Caco-2 (cell line): ENCODE results near the gene SGPP2. TPM values are rescaled to one million over a fixed set of nuclear protein-coding genes. Genes with fewer than 3 reads are reported as not detected.
A peak's percentile ranks its signal among the peaks of the same experiment; 100 is the strongest.

Experiments used
- BruUV-seq: library from RNA; stranded (reverse); fragments of 400-500 nt; replicated peaks from 2 replicates; lab custom pipeline; 2021; lab: Mats Ljungman, UMichigan
- CTCF ChIA-PET: fragments of 300-600 bp; sonication (Branson Sonifier 250); formaldehyde crosslinking; loops from one replicate; lab custom pipeline; 2022; ENCODE audit warnings: antibody characterized with exemption; lab: Charles Lee
- POLR2A ChIA-PET: fragments of 300-600 bp; sonication (Branson Sonifier 250); formaldehyde crosslinking; loops from one replicate; lab custom pipeline; 2022; ENCODE audit warnings: antibody characterized with exemption; lab: Charles Lee
- DNase-seq, 2 experiments: peaks; one replicate each; pipeline versions ENCODE4 v3.0.0 to v3.0.0-alpha.2; 2020 to 2022
- H3K27me3 ChIP-seq: replicated peaks from 2 replicates; pipeline ENCODE4 v1.6.0; 2011; ENCODE audit warnings: low read length; ENCODE audit not compliant: control insufficient read depth, insufficient read depth
- H3K36me3 ChIP-seq: 2 replicates; pipeline ENCODE4 v1.5.1; 2011; ENCODE audit warnings: low read length; ENCODE audit not compliant: control insufficient read depth, insufficient read depth
- H3K4me1 ChIP-seq: fragments of 250-450 bp; sonication (Bioruptor Pico); 2 replicates; pipeline ENCODE4 v1.5.1; 2020; ENCODE audit warnings: mild to moderate bottlenecking
- H3K4me3 ChIP-seq: 2 replicates; pipeline ENCODE4 v1.5.1; 2011; ENCODE audit warnings: low read depth, mild to moderate bottlenecking, control low read depth, low read length
- H3K9me3 ChIP-seq: fragments of 250-450 bp; sonication (Bioruptor Pico); 2 replicates; pipeline ENCODE4 v1.5.1; 2020; ENCODE audit warnings: mild to moderate bottlenecking, moderate library complexity
- H3K27ac Mint-ChIP-seq: one replicate; pipeline ENCODE4 v1.8.0; 2022; ENCODE audit warnings: mixed read lengths; ENCODE audit not compliant: unreplicated experiment
- H3K27me3 Mint-ChIP-seq: one replicate; pipeline ENCODE4 v1.8.0; 2022; ENCODE audit warnings: mixed read lengths; ENCODE audit not compliant: insufficient read depth, unreplicated experiment
- H3K36me3 Mint-ChIP-seq: one replicate; pipeline ENCODE4 v1.8.0; 2022; ENCODE audit warnings: mild to moderate bottlenecking, mixed read lengths; ENCODE audit not compliant: insufficient read depth, unreplicated experiment
- H3K4me1 Mint-ChIP-seq: one replicate; pipeline ENCODE4 v1.8.0; 2022; ENCODE audit warnings: low read depth, mixed read lengths; ENCODE audit not compliant: unreplicated experiment
- H3K4me3 Mint-ChIP-seq: one replicate; pipeline ENCODE4 v1.8.0; 2022; ENCODE audit warnings: mild to moderate bottlenecking, moderate library complexity, mixed read lengths; ENCODE audit not compliant: unreplicated experiment
- H3K9me3 Mint-ChIP-seq: one replicate; pipeline ENCODE4 v1.8.0; 2022; ENCODE audit warnings: mixed read lengths; ENCODE audit not compliant: unreplicated experiment
- intact Hi-C: fragments of 100-400 bp; cut with micrococcal nuclease; formaldehyde crosslinking; loops from one replicate; pipeline ENCODE4 v1.10.0; 2022; ENCODE audit not compliant: unreplicated experiment
- total RNA-seq: library from RNA; stranded (reverse); gene quantifications from 2 replicates; pipeline ENCODE4 v1.2.3, GENCODE V29; 2022
- TF ChIP-seq, protein P1 (sequence below), 2 experiments: fragments of 200-600 bp in 1 of 2; IDR thresholded peaks; 1 replicate in 1 of 2; 2 replicates in 1 of 2; pipeline versions ENCODE4 v1.5.1 to v1.8.0; 2011 to 2022; ENCODE audit warnings: antibody characterized with exemption in 1 of 2, control low read depth in 1 of 2, inconsistent platforms in 1 of 2, low read depth in 1 of 2, low read length in 1 of 2, mild to moderate bottlenecking in 1 of 2, moderate library complexity in 1 of 2; ENCODE audit not compliant: insufficient read depth in 1 of 2, severe bottlenecking in 1 of 2, unreplicated experiment in 1 of 2

Gene SGPP2
- total RNA-seq, 1 experiment from 2014 or later, result not detected

DNA sequence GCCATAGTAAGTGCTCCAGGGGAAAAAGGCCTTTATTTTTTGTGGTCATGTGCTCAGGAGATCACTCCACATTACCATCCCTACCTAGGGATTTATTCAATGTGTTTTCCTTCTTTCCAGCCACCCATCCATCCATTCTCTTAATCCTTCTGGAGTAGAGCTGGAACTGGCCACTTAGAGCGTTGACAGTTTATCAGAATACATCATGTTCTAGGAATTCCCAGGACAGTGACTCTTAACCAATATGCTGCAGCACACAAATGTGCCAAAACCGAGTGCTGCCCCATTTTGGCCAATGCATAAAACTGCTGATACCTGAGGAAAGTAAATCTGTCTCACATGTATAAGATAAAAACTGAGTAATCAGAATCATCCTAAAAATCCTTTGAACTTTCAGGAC, 167.8 kb downstream of the SGPP2 start:
- TF ChIP-seq, protein P1, sequence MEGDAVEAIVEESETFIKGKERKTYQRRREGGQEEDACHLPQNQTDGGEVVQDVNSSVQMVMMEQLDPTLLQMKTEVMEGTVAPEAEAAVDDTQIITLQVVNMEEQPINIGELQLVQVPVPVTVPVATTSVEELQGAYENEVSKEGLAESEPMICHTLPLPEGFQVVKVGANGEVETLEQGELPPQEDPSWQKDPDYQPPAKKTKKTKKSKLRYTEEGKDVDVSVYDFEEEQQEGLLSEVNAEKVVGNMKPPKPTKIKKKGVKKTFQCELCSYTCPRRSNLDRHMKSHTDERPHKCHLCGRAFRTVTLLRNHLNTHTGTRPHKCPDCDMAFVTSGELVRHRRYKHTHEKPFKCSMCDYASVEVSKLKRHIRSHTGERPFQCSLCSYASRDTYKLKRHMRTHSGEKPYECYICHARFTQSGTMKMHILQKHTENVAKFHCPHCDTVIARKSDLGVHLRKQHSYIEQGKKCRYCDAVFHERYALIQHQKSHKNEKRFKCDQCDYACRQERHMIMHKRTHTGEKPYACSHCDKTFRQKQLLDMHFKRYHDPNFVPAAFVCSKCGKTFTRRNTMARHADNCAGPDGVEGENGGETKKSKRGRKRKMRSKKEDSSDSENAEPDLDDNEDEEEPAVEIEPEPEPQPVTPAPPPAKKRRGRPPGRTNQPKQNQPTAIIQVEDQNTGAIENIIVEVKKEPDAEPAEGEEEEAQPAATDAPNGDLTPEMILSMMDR (IDR thresholded peaks at IDR 0.05; ENCODE audit: insufficient read depth in 1 of 2, low read depth in 1 of 2, low read length in 1 of 2, severe bottlenecking in 1 of 2, unreplicated experiment in 1 of 2), result no peak
- Mint-ChIP-seq H3K36me3 (peaks cover 39% of the 10 kb centered on the region), H3K4me3 (no peak overlapping the region), H3K9me3 (no peaks in the 10 kb centered on the region), H3K27ac (no peak overlapping the region), H3K4me1 (peaks cover 8% of the 10 kb centered on the region), H3K27me3 (no peaks in the 10 kb centered on the region)
- Histone ChIP-seq H3K9me3 (0 out of 2 replicates have a peak, but pooled peaks cover 3% of the 10 kb centered on the region), H3K36me3 (no peaks in the 10 kb centered on the region), H3K4me1 (peaks cover 13% of the 10 kb centered on the region), H3K27me3 (no peaks in the 10 kb centered on the region), H3K4me3 (no peak overlapping the region)
- DNase-seq, result no peak
- POLR2A ChIA-PET, result no interaction called here
- BruUV-seq, result no TSS peak
- CTCF ChIA-PET, result no interaction called here
- intact Hi-C loops, result no loop called here

DNA sequence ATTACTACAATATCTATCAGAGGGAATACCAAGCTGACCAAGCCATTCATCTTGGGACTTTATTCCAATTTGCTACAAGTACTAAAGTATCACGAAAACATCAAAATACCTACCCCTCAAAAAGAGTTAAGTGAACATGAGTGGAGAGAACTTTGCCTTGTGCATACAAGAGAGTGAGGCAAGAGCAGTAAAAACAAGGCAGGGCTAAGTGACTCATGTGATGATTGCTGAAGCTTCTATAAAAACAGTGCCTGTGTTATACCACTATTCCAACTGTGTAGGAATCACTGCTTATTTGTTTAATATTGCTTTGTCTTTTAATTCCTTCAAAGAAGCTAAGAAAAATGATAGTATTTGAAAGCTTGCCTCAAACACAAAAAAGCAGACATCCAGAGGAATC, 170.3 kb downstream of the SGPP2 start:
- Mint-ChIP-seq H3K4me3 (no peak overlapping the region), H3K27ac (no peak overlapping the region), H3K4me1 (peaks cover 8% of the 10 kb centered on the region), H3K9me3 (no peaks in the 10 kb centered on the region), H3K36me3 (peaks cover 57% of the 10 kb centered on the region), H3K27me3 (no peaks in the 10 kb centered on the region)
- Histone ChIP-seq H3K27me3 (no peaks in the 10 kb centered on the region), H3K36me3 (no peaks in the 10 kb centered on the region; the same call in 1 of the 2 replicates), H3K4me1 (peaks cover 13% of the 10 kb centered on the region), H3K9me3 (0 out of 2 replicates have a peak, but pooled peaks cover 3% of the 10 kb centered on the region), H3K4me3 (no peak overlapping the region)
- TF ChIP-seq, protein P1 (IDR thresholded peaks at IDR 0.05; ENCODE audit: insufficient read depth in 1 of 2, low read depth in 1 of 2, low read length in 1 of 2, severe bottlenecking in 1 of 2, unreplicated experiment in 1 of 2), result no peak
- DNase-seq, result peak in 1 of 2 experiments; percentile 45
- intact Hi-C loops, result no loop called here
- BruUV-seq, result no TSS peak
- ChIA-PET CTCF (interaction anchor here (1.2 kb wide), 1 partner anchor 12 kb away, joined by 3 read pairs; no protein-coding TSS in a partner anchor), POLR2A (no interaction called here)

DNA sequence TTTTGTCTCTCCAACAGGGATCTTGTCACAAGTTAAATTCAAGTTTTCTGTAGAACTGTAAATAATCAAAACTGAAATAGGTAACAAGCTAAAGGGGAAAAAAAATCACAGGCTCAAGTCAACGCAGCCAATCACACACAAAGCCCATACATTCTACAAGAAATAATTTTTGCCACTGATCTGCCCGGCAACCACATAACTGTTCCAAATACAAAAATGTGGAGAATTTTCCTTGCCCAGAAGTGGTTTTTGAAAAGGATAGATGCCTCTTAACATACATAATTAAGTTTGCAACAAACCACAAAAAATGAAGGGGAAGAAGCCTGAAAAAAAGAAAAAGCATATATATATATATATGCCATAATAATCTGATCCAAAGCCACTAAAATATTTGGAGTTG, 171.2 kb downstream of the SGPP2 start:
- H3K27me3 ChIP-seq, result no peaks in the 10 kb centered on the region
- H3K36me3 Mint-ChIP-seq, result peaks cover 62% of the 10 kb centered on the region
- H3K36me3 ChIP-seq, result no peaks in the 10 kb centered on the region; the same call in 1 of the 2 replicates
- ChIA-PET POLR2A (no interaction called here), CTCF (interaction anchor here (1.0 kb wide), 1 partner anchor 278 kb away, joined by 4 read pairs; no protein-coding TSS in a partner anchor)
- 0 out of 2 replicates have a peak, but pooled peaks cover 2% of the 10 kb centered on the region for H3K9me3 ChIP-seq
- no TSS peak for BruUV-seq
- H3K27me3 Mint-ChIP-seq, result no peaks in the 10 kb centered on the region
- intact Hi-C loops, result no loop called here
- TF ChIP-seq, protein P1 (IDR thresholded peaks at IDR 0.05; ENCODE audit: insufficient read depth in 1 of 2, low read depth in 1 of 2, low read length in 1 of 2, severe bottlenecking in 1 of 2, unreplicated experiment in 1 of 2), result no peak
- no peak for DNase-seq
- no peak overlapping the region for H3K27ac Mint-ChIP-seq
- peaks cover 13% of the 10 kb centered on the region for H3K4me1 ChIP-seq
- no peak overlapping the region for H3K4me3 ChIP-seq
- no peaks in the 10 kb centered on the region for H3K9me3 Mint-ChIP-seq
- H3K4me3 Mint-ChIP-seq, result no peak overlapping the region
- H3K4me1 Mint-ChIP-seq, result peaks cover 8% of the 10 kb centered on the region
